Inflammatory macrophage (primary cell): ENCODE results near the gene PDHA1.

Experiments used
- DNase-seq, 2 donors: peaks; one replicate each; pipeline ENCODE4 v3.0.0-alpha.2; 2020 to 2022

The PDHA1 gene

GRCh38 chrX:19377799-19378198, 34.1 kb downstream of the PDHA1 start:
- DNase-seq: no peak

- no peak for DNase-seq
Observed at GRCh38 chrX:19381326-19381725, 37.6 kb downstream of the PDHA1 start.

GRCh38 chrX:19382555-19383145, 38.9 kb downstream of the PDHA1 start:
- peak; percentile 59 to 71 for DNase-seq

GRCh38 chrX:19386679-19387078, 43.0 kb downstream of the PDHA1 start:
- no peak for DNase-seq

- no peak for DNase-seq
Observed at GRCh38 chrX:19388064-19388679, 44.4 kb downstream of the PDHA1 start.

GRCh38 chrX:19388741-19389140, 45.0 kb downstream of the PDHA1 start:
- DNase-seq: no peak

- DNase-seq: no peak
Observed at GRCh38 chrX:19389227-19389845, 45.6 kb downstream of the PDHA1 start.

- DNase-seq: no peak
Observed at GRCh38 chrX:19392078-19392477, 48.4 kb downstream of the PDHA1 start.

- no peak for DNase-seq
Observed at GRCh38 chrX:19392703-19393102, 49.0 kb downstream of the PDHA1 start.

- DNase-seq: peak in 1 of 2 donors; percentile 36
Observed at GRCh38 chrX:19403696-19404095, 60.0 kb downstream of the PDHA1 start.

- no peak for DNase-seq
Observed at GRCh38 chrX:19410259-19410658, 66.5 kb downstream of the PDHA1 start.
